ENCODE measurements around the gene CACNB4. TPM values are rescaled to one million over a fixed set of nuclear protein-coding genes. Genes with fewer than 3 reads are reported as not detected.
A peak's percentile ranks its signal among the peaks of the same experiment; 100 is the strongest.
"Not testable (repeated sequence)": the region's sequence is repeated elsewhere in the genome, so short reads cannot be mapped to it uniquely, and the experiment has no call there.

Gene CACNB4
- total RNA-seq, 2 donors from 2014 or later = 0.93 to 0.95 TPM

DNA sequence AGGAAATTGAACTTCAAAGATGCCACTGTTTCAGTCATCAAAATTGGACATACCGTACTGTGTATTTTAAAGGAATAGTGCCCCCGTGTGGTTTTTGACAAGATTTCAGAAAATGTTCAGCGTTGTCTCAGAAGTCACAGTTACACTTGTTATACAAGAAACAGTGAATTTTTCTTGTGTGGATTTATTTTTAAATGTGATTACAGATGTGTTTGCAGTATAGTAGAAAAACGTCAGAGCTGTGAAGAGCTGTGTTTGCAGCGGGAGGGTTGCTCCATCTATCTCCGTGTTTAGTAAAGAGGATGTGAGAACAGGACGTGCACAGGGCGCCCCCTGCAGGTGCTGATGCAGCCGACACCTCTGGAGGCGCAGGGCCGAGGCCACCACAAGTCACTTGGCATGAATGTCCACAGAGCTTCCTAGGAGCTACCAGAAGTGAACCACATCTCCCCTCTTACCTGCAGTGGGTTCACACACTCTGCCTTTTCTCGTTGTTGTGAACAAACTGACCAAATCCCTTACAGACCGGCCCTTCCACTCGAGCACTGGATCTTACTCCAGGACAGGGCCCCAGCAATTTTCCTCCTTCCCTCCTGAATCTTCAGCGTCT is 73.1 kb downstream of the CACNB4 start:
- DNase-seq = peak; percentile 95
- Mint-ChIP-seq H3K4me1 (no peaks in the 10 kb centered on the region), H3K27me3 (ENCODE audit: insufficient read depth) (peaks cover 1% of the 10 kb centered on the region), H3K4me3 (peak overlapping the region; percentile 19), H3K9me3 (peaks cover 1% of the 10 kb centered on the region), H3K36me3 (ENCODE audit: low read depth) (no peaks in the 10 kb centered on the region), H3K27ac (no peak overlapping the region)
- 22 to 30% methylated on average over 12 to 15 of the region's 15 CpGs for WGBS, 2 experiments (ENCODE audit: insufficient coverage in 1 of 2, insufficient read length in 1 of 2)
- Histone ChIP-seq H3K36me3 (ENCODE audit: control insufficient read depth, insufficient read depth, low read length) (no peaks in the 10 kb centered on the region), H3K4me1 (ENCODE audit: control insufficient read depth, insufficient read depth, low read length) (no peaks in the 10 kb centered on the region), H3K9me3 (ENCODE audit: control insufficient read depth, low read length) (no peaks in the 10 kb centered on the region), H3K27me3 (ENCODE audit: control insufficient read depth, insufficient read depth, low read length, poor library complexity, severe bottlenecking) (no peaks in the 10 kb centered on the region), H3K9ac (ENCODE audit: extremely low read depth, low read length, poor library complexity, severe bottlenecking) (no peak overlapping the region), H3K27ac (ENCODE audit: low read depth, low read length) (no peak overlapping the region), H3K4me3 (ENCODE audit: low read length) (peak overlapping the region; percentile 70)
- TF ChIP-seq, protein P1, sequence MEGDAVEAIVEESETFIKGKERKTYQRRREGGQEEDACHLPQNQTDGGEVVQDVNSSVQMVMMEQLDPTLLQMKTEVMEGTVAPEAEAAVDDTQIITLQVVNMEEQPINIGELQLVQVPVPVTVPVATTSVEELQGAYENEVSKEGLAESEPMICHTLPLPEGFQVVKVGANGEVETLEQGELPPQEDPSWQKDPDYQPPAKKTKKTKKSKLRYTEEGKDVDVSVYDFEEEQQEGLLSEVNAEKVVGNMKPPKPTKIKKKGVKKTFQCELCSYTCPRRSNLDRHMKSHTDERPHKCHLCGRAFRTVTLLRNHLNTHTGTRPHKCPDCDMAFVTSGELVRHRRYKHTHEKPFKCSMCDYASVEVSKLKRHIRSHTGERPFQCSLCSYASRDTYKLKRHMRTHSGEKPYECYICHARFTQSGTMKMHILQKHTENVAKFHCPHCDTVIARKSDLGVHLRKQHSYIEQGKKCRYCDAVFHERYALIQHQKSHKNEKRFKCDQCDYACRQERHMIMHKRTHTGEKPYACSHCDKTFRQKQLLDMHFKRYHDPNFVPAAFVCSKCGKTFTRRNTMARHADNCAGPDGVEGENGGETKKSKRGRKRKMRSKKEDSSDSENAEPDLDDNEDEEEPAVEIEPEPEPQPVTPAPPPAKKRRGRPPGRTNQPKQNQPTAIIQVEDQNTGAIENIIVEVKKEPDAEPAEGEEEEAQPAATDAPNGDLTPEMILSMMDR (conservative IDR thresholded peaks at IDR 0.05) = peak; percentile 99

DNA sequence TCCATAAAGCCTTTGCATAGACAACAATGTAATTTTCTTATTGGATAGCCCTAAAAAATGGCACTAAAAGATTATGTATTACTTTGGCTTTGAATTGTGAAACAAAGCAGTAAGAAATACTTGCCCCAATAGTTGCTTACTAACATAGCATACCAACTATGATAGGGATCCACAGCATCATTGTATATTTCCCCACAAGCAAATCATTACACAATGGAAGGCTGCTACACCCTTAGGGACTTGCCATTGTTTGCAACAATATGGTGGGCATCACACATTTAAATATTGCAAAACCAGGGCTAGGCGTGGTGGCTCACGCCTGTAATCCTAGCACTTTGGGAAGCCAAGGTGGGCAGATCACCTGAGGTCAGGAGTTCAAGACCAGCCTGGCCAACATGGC is 74.4 kb downstream of the CACNB4 start:
- TF ChIP-seq, protein P1 (conservative IDR thresholded peaks at IDR 0.05) = no peak
- Histone ChIP-seq H3K4me3 (ENCODE audit: low read length) (no peak overlapping the region), H3K4me1 (ENCODE audit: control insufficient read depth, insufficient read depth, low read length) (no peaks in the 10 kb centered on the region), H3K9ac (ENCODE audit: extremely low read depth, low read length, poor library complexity, severe bottlenecking) (no peak overlapping the region), H3K27me3 (ENCODE audit: control insufficient read depth, insufficient read depth, low read length, poor library complexity, severe bottlenecking) (no peaks in the 10 kb centered on the region), H3K9me3 (ENCODE audit: control insufficient read depth, low read length) (no peaks in the 10 kb centered on the region), H3K27ac (ENCODE audit: low read depth, low read length) (no peak overlapping the region), H3K36me3 (ENCODE audit: control insufficient read depth, insufficient read depth, low read length) (no peaks in the 10 kb centered on the region)
- Mint-ChIP-seq H3K27me3 (ENCODE audit: insufficient read depth) (peaks cover 4% of the 10 kb centered on the region), H3K4me1 (no peaks in the 10 kb centered on the region), H3K27ac (no peak overlapping the region), H3K36me3 (ENCODE audit: low read depth) (no peaks in the 10 kb centered on the region), H3K9me3 (no peaks in the 10 kb centered on the region), H3K4me3 (no peak overlapping the region)
- DNase-seq = no peak
- 88 to 100% methylated on average over 2 of the region's 2 CpGs for WGBS, 2 experiments (ENCODE audit: insufficient coverage in 1 of 2, insufficient read length in 1 of 2)

DNA sequence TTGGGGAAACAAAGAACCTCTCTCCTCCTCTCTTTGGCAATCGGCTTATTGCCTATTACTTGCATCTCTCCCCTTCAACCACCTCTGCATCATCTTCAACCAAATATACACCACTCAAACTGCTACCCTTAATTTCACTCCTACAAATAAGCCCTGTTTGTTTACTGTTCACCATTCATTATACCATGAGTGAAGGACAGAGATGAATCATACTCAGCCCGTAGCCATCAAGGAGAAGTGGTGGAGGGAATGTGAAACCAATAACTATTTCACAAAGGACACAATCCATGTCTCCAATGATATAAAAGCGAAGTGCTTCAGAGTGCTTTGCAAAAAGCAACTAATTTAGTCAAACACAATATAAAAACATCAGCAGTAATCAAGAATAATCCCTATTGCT is 76.8 kb downstream of the CACNB4 start:
- peaks cover 4% of the 10 kb centered on the region for H3K27me3 Mint-ChIP-seq (ENCODE audit: insufficient read depth)
- no peaks in the 10 kb centered on the region for H3K36me3 Mint-ChIP-seq (ENCODE audit: low read depth)
- no peak overlapping the region for H3K27ac Mint-ChIP-seq
- no peaks in the 10 kb centered on the region for H3K9me3 ChIP-seq (ENCODE audit: control insufficient read depth, low read length)
- no peak overlapping the region for H3K9ac ChIP-seq (ENCODE audit: extremely low read depth, low read length, poor library complexity, severe bottlenecking)
- no peak overlapping the region for H3K4me3 Mint-ChIP-seq
- no peak overlapping the region for H3K27ac ChIP-seq (ENCODE audit: low read depth, low read length)
- no peaks in the 10 kb centered on the region for H3K9me3 Mint-ChIP-seq
- TF ChIP-seq, protein P1 (conservative IDR thresholded peaks at IDR 0.05) = no peak
- no peaks in the 10 kb centered on the region for H3K27me3 ChIP-seq (ENCODE audit: control insufficient read depth, insufficient read depth, low read length, poor library complexity, severe bottlenecking)
- H3K36me3 ChIP-seq (ENCODE audit: control insufficient read depth, insufficient read depth, low read length) = no peaks in the 10 kb centered on the region
- H3K4me1 Mint-ChIP-seq = no peaks in the 10 kb centered on the region
- no peaks in the 10 kb centered on the region for H3K4me1 ChIP-seq (ENCODE audit: control insufficient read depth, insufficient read depth, low read length)
- no peak for DNase-seq
- no peak overlapping the region for H3K4me3 ChIP-seq (ENCODE audit: low read length)
- 84 to 92% methylated on average over 3 of the region's 3 CpGs for WGBS, 2 experiments (ENCODE audit: insufficient coverage in 1 of 2, insufficient read length in 1 of 2)

DNA sequence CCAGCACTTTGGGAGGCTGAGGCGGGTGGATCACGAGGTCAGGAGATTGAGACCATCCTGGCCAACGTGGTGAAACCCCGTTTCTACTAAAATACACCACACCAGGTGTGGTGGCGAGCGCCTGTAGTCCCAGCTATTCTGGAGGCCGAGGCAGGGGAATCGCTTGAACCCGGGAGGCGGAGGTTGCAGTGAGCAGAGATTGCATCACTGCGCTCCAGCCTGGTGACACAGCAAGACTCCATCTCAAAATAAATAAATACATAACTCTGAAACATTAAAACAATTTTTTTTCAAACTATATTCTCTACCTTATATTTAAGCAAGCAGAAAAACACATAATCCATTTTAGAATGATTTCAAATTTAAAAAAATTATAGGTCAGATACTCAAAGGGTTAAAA is 77.8 kb downstream of the CACNB4 start:
- WGBS, 2 experiments (ENCODE audit: insufficient coverage in 1 of 2, insufficient read length in 1 of 2) = 87 to 90% methylated on average over 7 to 11 of the region's 11 CpGs
- not testable (repeated sequence) for H3K36me3 Mint-ChIP-seq (ENCODE audit: low read depth); H3K36me3 ChIP-seq (ENCODE audit: control insufficient read depth, insufficient read depth, low read length); H3K27me3 Mint-ChIP-seq (ENCODE audit: insufficient read depth); H3K9me3 ChIP-seq (ENCODE audit: control insufficient read depth, low read length); H3K27ac ChIP-seq (ENCODE audit: low read depth, low read length); H3K9me3 Mint-ChIP-seq; H3K4me1 Mint-ChIP-seq; H3K4me1 ChIP-seq (ENCODE audit: control insufficient read depth, insufficient read depth, low read length); H3K4me3 Mint-ChIP-seq; DNase-seq; H3K4me3 ChIP-seq (ENCODE audit: low read length); H3K9ac ChIP-seq (ENCODE audit: extremely low read depth, low read length, poor library complexity, severe bottlenecking); H3K27ac Mint-ChIP-seq; H3K27me3 ChIP-seq (ENCODE audit: control insufficient read depth, insufficient read depth, low read length, poor library complexity, severe bottlenecking)

Data from endodermal cell (in vitro differentiated cells).